Astrocyte of the cerebellum (primary cell): ENCODE data around the gene PPM1L.

Source experiments
- DNase-seq: peaks from one replicate; pipeline ENCODE4 v3.0.0-alpha.2; 2011; ENCODE audit warnings: low read depth
- H3K4me3 ChIP-seq: 2 replicates; pipeline ENCODE4 v1.5.1; 2011; ENCODE audit warnings: mild to moderate bottlenecking, low read depth, low read length, moderate library complexity
- in situ Hi-C: cut with HindIII; loops from 2 replicates; pipeline ENCODE4 v1.10.0; 2017; ENCODE audit warnings: low sequenced_read_pairs
- TF ChIP-seq, protein P1 (sequence below): IDR thresholded peaks from 2 replicates; pipeline ENCODE4 v1.5.1; 2012; ENCODE audit warnings: low read length, low read depth, moderate library complexity, mild to moderate bottlenecking; ENCODE audit errors: missing control alignments

Gene PPM1L

DNA sequence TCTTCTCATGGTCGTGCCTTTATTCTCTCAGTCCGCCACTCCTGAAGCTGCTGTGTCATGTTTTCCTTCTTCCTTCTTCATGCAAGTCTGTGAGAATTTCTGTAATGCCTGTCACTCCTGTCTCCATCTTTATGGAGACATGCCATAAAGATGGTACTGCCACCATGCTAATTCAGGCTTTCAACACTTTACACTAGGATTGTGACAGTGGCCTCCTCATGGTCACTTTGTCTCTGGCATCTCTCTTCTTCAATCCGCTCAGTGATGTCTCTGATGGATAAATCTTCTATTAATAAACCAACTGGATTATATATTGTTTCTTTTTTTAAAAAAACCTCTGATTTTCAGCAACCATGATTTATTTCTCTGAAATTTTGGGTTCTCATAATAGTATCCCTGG, 18.1 kb downstream of the PPM1L start:
- in situ Hi-C loops: no loop called here
- TF ChIP-seq, protein P1, sequence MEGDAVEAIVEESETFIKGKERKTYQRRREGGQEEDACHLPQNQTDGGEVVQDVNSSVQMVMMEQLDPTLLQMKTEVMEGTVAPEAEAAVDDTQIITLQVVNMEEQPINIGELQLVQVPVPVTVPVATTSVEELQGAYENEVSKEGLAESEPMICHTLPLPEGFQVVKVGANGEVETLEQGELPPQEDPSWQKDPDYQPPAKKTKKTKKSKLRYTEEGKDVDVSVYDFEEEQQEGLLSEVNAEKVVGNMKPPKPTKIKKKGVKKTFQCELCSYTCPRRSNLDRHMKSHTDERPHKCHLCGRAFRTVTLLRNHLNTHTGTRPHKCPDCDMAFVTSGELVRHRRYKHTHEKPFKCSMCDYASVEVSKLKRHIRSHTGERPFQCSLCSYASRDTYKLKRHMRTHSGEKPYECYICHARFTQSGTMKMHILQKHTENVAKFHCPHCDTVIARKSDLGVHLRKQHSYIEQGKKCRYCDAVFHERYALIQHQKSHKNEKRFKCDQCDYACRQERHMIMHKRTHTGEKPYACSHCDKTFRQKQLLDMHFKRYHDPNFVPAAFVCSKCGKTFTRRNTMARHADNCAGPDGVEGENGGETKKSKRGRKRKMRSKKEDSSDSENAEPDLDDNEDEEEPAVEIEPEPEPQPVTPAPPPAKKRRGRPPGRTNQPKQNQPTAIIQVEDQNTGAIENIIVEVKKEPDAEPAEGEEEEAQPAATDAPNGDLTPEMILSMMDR: no peak
- DNase-seq: no peak
- H3K4me3 ChIP-seq: no peak overlapping the region

DNA sequence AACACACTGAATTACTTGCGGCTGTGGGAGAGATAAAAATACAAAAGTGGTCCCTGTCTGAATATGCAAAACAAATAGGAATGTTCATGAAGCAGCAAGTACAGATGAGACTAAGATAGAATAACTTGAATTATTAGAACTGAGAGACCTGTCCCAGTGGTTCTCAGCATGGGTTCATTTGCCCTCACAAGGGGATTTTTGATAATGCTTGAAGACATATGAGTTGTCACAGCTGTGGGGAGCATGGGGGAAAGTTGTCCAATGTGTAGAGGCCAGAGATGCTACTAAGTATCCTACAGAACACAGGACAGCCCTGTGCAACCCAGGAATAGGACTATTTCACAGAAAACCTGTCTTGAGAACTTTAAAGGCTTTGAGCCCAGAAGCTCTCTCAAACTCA, 22.4 kb downstream of the PPM1L start:
- no peak for DNase-seq
- H3K4me3 ChIP-seq: no peak overlapping the region
- TF ChIP-seq, protein P1: no peak
- in situ Hi-C loops: no loop called here

- in situ Hi-C loops: no loop called here
- TF ChIP-seq, protein P1: no peak
- no peak for DNase-seq
- H3K4me3 ChIP-seq: no peak overlapping the region
Measured at GRCh38 chr3:160779040-160779439, 23.0 kb downstream of the PPM1L start.

- in situ Hi-C loops: no loop called here
- no peak for DNase-seq
- TF ChIP-seq, protein P1: no peak
- no peak overlapping the region for H3K4me3 ChIP-seq
Measured at GRCh38 chr3:160780245-160780644, 24.2 kb downstream of the PPM1L start.

- TF ChIP-seq, protein P1: no peak
- in situ Hi-C loops: no loop called here
- no peak for DNase-seq
- no peak overlapping the region for H3K4me3 ChIP-seq
Measured at GRCh38 chr3:160781402-160781801, 25.4 kb downstream of the PPM1L start.

DNA sequence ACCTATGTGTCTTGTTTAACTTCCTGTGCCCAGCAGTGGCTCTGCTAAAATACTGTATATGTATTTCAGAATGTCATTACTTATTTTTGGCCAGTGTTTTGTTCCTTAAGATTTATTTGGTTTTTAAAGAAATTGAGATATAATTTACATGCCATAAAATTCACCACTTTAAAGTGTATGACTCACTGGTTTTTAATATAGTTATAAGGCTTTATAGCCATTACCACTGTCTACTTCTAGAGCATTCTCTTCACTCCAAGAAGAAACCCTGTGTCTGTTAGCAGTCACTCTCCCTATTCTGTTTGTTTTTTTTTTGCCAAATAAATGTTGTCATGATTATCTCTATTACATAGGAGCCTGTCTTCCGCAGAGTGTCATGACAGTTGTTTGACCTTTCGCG, 25.8 kb downstream of the PPM1L start:
- H3K4me3 ChIP-seq: no peak overlapping the region
- DNase-seq: no peak
- in situ Hi-C loops: no loop called here
- TF ChIP-seq, protein P1: no peak

- in situ Hi-C loops: no loop called here
- TF ChIP-seq, protein P1: no peak
- H3K4me3 ChIP-seq: no peak overlapping the region
- no peak for DNase-seq
Measured at GRCh38 chr3:160784853-160785252, 28.8 kb downstream of the PPM1L start.
